Putamen (tissue), 1 donor: ENCODE data around the gene ATG16L2.
"Not testable (repeated sequence)": the region's sequence is repeated elsewhere in the genome, so short reads cannot be mapped to it uniquely, and the experiment has no call there.

Source experiments
- DNase-seq: peaks from one replicate; pipeline ENCODE4 v3.0.0-alpha.2; 2016; ENCODE audit warnings: low spot score

ATG16L2 gene

GRCh38 chr11:72806378-72806777, 7.8 kb upstream of the ATG16L2 start:
- DNase-seq = not testable (repeated sequence)

GRCh38 chr11:72807021-72807693, 7.1 kb upstream of the ATG16L2 start:
- DNase-seq = no peak

- no peak for DNase-seq
Observed at GRCh38 chr11:72807792-72808191, 6.4 kb upstream of the ATG16L2 start.

GRCh38 chr11:72808331-72808798, 5.8 kb upstream of the ATG16L2 start:
- DNase-seq = no peak

- DNase-seq = not testable (repeated sequence)
Observed at GRCh38 chr11:72811686-72812085, 2.5 kb upstream of the ATG16L2 start.

GRCh38 chr11:72812604-72812966, 1.6 kb upstream of the ATG16L2 start:
- no peak for DNase-seq

- DNase-seq = no peak
Observed at GRCh38 chr11:72812967-72813739, 1.1 kb upstream of the ATG16L2 start.

- DNase-seq = peak; percentile 88
Observed at GRCh38 chr11:72813740-72814285, 398 bp upstream of the ATG16L2 start.

GRCh38 chr11:72815110-72815618, 953 bp downstream of the ATG16L2 start:
- no peak for DNase-seq

- DNase-seq = no peak
Observed at GRCh38 chr11:72816404-72816990, 2.3 kb downstream of the ATG16L2 start.

- no peak for DNase-seq
Observed at GRCh38 chr11:72817966-72818365, 3.8 kb downstream of the ATG16L2 start.

GRCh38 chr11:72818971-72819370, 4.8 kb downstream of the ATG16L2 start:
- DNase-seq = no peak

- DNase-seq = no peak
Observed at GRCh38 chr11:72820439-72821139, 6.4 kb downstream of the ATG16L2 start.

GRCh38 chr11:72821221-72821919, 7.2 kb downstream of the ATG16L2 start:
- DNase-seq = no peak

GRCh38 chr11:72821920-72822799, 7.9 kb downstream of the ATG16L2 start:
- peak; percentile 91 for DNase-seq

GRCh38 chr11:72823105-72823804, 9.0 kb downstream of the ATG16L2 start:
- DNase-seq = no peak

- no peak for DNase-seq
Observed at GRCh38 chr11:72824020-72824419, 9.8 kb downstream of the ATG16L2 start.

- no peak for DNase-seq
Observed at GRCh38 chr11:72824811-72825505, 10.7 kb downstream of the ATG16L2 start.

GRCh38 chr11:72825661-72826060, 11.4 kb downstream of the ATG16L2 start:
- DNase-seq = no peak
